ENCODE data around the gene SMIM35.
A peak's percentile ranks its signal among the peaks of the same experiment; 100 is the strongest.

SMIM35 gene

DNA sequence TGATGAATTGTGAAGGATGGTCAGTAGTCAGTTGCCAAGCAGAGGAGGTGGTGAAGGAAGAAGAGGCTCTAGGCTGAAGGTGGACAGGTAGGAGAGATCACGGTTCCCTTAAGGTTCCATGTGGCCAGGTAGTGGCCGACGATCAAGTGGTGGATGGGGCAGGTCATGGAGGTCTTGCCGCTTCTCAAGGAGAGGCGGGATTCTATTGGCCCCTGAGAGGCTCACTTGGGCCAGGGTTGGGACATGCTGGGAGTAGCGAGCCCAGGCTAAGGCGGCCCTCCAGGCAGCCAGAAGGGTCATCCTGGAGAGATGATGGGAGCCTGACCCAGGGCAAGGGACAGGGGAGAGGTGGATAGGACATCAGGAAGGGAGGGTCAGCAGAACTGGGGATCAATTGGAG is 30.8 kb downstream of the SMIM35 start:
- no peak for DNase-seq

DNA sequence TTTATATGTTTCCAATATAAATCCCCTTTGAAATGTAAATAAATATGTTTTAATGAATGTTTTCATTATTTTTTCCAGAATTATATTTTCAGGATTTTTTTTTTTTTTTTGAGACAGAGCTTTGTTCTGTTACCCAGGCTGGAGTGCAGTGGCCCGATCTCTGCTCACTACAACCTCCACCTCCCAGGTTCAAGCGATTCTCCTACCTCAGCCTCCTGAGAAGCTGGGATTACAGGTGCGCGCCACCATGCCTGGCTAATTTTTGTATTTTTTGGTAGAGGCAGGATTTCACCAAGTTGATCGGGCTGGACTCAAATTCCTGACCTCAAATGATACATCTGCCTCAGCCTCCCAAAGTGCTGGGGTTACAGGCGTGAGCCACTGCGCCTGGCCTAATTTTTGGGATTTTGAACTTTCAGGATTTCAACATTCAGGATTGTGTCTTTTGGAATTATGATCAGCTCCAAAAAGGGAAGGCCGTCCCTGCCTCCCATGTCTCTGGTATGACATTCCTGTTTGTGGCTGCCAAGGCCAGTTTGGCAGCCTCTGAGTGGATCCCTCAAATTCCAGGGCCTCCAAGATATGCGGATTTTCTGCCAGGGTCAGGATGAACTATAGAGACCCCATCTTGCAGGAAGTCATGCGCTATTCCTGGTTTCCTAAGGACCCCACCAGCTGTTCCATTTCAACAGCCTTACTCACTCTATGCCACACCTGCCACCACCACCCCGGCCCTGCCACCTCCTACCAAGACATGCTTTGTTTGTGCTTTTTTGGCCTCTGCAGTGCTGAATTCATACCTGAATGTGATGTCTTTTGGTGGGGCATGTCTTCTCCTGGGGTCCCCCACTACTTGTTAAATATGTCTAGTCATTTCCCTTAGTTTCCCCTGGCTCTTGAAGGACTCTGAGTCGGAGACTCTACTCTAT is 31.8 kb downstream of the SMIM35 start:
- DNase-seq = no peak

DNA sequence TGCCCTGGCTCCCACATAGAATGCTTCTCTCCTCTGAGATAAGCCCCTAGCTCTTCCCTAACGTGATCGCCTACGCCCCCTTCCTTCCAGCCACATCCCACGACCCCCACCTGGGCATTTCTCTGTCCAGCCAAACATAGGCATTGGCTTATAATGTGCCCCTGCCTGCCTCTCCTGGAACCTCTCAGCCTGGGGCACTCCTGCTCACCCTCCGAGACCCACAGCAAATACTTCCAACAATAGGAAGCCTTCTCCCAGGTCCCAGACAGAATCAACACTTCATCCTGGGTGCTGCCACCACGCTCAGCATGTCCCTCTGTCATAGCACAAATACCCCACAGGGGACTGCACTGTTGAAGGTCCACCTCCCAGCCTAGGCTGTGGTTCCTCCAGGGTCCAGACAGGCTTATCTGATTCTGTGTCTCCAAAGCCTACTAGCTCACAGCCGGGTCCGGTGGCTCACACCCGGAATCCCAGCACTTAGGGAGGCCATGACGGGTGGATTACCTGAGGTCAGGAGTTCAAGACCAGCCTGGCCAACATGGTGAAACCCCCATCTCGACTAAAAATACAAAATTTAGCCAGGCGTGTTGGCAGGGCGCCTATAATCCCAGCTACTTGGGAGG is 34.1 kb downstream of the SMIM35 start:
- DNase-seq = no peak

DNA sequence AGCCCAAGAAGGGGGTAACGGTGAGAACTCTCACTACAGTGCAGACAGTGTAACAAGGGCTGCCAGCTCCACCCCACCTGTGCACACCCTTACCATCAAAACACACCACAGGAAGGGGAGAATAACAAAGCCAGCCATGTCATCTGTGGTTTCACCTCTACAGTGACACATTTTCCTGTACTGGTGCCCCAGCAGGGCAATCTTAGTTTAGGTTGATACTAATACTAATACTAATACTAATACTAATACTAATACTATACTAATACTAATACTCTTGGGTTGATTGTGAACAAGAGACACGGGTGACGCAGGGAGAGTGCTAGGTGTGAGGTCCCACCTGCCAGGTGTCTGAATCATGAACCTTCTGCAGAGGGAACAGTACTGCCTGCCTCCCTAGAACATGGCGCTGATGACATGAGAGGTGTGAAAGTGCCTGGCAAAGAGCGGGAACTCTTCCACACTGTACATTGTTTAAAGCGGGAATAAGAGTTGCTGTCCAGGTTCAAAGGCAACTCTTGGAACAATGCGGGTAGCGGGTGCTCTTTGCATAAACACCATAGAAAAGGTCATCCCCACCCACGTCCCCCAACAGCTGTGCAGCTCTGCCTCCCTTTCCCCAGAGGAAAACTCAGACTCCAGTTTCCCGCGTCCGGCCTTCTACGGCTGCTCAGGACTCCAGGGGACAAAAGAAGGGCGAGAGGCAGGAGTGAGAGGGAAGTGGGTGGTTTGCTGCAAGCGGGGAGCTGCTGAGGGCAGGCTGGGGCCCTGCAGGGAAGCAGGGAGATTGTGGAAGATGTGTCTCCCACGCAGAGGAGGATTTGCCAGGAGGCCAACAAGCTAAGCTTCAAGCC is 34.9 kb downstream of the SMIM35 start:
- DNase-seq = no peak

DNA sequence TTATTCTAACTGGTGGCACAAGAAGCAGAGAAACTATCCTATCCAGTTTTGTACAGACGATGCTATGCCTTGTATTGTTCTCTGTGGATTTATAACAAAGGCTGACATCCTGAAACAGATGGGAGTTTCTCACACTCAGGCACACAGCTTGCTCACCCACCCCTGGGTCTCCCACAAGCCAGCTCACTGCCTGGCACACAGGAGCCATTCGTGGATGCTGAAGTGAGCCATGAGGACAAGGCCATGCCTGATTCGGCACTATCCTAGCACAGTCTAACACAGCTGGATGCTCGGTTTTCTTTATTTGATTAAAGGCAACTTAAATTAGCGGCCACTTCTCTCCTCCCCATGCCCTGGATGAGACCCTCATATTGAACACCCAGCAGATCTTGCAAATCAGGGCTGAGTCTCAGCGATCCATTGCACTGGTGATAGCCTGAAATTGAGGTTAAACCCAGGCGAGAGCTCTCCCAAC is 35.6 kb downstream of the SMIM35 start:
- DNase-seq = no peak

DNA sequence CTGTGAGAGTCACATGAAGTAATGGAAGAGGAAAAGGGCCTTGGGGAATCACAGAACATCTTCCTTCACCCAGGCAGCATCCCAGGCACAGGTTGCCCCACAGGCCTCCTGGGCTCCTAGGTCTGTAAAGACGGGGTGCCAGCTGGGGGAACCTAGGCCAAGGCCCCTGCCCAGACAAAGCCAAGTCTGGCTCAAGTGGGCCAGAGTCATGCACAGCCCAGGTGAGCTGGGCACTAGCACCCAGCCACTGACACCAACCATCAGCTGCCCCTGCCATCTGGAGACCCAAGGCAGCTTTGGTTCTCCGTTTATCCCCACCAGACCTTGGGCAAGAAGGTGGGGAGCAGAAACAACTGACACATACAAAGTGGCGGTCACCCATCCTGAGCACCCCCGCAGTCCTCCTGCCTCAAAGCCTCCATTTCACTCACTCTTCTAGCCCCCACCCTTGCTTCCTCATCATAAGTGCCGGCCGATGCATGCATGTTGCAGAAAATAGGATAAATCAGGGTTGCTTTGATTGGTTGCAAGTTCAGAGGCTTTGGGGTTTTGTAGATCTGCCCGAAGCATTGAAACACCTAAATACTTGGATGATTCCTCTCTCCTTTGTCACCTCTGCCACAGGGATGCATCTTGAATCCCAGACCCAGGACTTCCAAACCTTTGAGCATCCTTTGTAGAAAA is 36.4 kb downstream of the SMIM35 start:
- no peak for DNase-seq

DNA sequence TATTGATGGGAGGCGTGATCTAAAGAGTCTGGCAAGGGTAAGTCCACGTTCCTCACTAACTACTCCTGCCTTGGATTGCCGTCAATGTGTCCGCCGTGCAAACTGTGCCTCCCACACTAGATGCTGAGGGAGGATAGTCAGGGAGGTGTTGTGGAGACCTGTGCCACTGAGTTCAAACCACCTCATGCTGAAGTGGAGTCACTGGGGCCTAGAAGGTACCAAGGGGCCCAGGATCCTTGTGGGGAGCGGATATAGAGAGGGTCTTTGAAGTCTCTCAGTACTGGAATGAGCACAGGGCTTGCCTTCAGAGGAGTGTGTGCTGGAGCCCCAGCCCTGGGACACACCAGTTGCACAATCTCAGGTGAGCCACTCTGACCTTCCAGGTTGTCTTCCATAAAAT is 37.0 kb downstream of the SMIM35 start:
- DNase-seq = no peak

DNA sequence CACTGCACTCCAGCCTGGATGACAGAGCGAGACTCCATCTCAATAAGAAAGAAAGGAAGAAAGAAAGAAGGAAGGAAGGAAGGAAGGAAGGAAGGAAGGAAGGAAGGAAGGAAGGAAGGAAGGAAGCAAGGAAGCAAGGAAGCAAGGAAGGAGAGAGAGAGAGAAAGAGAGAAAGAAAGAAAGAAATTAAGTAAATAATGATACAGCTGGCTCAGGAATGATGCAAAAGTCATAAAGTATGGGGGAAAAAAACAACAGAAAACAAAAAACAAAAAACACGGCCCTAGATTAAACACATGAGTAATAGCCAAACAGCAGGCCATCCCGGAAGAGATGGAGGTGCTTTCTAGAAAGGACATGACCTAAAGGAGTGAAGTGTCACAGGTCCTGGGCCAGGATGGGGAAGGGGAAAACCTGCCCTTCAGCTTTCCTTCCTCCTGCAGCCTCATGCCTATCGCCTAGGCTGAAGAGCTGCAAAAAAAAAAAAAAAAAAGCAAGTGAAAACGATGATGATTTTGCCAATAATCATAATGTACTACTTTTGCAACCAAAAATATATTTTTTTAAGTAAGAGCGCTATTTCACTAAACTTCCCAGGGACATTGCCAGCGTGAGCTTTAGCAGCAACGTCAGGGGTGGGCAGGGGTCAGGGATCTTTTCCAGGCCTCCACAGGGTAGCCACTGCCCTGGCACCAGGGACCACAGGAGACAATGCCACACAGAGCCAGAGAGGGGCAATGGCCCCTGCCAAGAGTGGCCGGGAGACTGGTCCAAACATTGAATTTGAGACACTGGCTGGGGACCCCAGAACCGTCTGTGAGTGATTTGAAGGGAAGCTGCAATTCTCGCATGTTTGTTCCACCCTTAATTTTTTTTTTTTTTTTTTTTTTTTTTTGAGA is 38.0 kb downstream of the SMIM35 start:
- DNase-seq = no peak

DNA sequence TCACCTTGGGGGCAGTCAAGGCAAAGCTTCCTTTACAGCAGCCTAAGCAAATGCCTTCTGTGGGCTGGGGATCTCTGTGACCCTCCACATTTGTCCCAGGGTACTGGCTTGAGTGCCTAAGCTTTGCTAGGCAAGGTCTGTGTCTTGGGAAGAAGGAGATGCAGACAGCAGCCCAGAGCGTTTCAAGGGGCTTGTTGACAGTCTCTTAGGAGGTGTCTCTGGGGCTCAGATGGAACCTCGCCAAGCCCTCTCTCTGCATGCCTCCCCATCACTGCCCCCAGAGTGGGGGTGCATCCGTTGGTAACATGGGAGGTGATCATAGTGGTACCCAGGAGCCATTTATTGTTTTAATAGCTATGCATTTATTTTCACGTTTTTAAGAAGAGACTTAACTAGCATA is 39.0 kb downstream of the SMIM35 start:
- no peak for DNase-seq

DNA sequence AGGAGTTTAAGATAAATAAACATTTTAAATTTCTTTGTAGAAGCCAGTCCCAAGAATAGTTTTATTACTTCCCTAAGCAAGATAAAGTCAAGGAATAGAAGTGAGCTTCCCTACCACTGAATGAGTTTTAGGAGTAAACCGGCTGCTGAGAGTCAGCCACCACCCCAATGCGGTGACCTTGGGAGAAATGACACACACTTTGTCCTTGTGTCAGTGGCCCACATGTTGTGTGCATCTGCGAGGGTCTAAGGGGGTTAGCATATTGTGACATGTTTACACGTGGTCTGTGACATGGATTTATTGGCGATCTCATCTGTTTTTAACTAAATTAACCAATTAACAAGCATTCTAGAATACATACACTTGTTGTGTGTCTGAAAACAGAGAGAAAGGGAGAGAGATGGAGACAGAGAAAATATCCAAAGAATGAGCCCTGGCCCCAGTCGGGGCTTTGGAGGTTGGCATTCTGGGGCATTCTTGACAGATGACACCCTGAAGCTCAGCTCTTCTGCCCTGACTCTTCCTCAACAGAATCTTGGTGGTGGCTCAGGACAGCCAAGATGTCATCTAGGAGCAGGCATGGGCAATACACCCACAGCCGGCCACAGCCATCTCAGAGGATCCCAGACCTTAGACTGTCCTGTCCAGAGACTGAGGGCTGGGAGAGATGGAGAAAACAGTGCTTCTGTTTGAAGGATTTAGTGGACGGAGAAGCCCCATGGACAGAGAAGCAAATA is 39.6 kb downstream of the SMIM35 start:
- no peak for DNase-seq

DNA sequence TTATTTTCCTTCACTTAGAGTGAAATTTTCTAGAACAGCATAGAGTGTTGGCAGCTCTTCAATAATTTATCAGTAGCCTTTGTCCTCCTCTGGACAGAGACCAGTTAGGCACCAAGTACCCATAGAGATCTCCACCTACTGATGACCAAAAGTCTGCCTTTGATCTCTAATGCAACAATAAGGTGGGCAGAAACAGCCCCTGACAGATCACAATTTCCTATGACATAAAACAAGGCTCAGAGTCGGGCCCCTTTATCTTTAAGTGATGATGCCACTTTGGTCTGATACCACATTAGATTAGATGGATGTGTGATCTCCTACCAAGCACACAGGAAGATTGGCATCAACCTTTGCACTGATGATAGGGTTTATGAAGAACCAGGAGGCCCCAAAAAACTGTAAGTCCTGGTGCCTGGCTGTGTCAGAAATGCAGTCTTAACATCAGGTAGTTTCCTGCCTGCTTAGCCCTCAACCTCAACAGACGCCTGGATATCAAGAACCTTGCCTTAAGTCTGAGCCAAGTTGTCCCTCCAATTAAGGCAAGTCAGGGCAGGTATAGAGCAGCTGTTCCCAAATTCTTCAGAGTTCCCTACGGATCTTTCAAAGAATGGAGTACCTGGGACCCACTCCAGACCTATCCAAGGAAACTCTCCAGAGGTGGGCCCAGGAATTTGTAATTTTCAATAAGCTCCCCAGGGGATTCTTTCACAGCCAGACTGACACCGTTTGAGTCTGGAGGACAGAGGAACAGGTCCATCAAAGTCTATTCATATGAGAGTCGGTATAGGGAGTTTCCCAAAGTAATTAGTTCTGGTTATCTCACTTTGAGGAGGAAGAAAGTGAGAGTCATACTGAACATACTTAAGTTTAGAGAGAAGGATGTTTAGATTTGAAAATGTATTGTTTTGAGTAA is 40.5 kb downstream of the SMIM35 start:
- no peak for DNase-seq

DNA sequence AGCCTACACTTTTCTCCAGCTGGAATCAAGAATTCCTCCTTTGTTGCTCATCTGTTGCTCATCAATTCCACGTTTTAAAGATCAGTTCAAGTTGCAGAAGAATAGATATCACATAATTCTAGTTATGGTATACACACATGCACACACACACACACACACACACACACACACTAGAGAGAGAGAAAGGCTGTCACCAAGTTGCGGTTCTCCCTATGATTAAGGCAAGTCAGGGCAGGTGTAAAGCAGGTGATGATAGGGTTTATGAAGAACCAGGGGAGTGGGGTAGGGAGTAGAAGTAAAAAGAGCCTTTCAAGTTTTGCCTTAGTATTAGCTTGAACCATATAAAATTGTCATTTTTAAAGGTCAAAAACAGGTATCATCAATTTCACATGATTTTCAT is 41.6 kb downstream of the SMIM35 start:
- peak; percentile 55 for DNase-seq

DNA sequence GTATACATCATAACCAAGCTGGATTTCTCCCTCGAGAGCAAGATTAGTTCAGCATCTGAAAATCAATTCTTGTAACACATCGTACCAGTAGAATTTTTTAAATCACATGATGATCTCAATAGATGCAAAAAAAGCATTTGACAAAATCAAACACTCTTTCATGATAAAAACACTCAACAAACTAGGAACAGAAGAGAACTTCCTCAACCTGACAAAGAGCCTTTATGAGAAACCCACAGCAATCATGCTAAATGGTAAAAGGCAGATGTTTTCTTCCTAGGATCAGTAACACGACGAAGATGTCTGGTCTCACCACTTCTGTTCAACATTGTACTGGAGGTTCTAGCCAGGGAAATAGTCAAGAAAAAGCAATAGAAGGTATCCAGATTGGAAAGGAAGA is 44.0 kb downstream of the SMIM35 start:
- no peak for DNase-seq

DNA sequence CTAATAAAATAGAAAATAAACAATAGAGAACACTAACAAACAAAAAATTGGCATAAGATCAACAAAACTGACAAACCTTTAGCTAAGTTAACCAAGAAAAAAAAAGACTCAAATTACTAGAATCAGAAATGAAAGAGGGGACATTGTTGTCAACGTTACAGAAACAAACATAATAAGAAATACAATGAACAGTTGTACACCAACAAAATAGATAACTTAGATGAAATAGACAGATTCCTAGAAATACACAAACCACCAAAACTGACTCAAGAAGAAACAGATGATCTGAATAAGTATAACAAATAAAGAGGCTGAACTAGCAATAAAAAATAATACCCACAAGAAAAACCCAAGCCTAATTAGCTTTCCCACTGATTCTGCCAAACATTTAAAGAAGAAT is 44.6 kb downstream of the SMIM35 start:
- no peak for DNase-seq

DNA sequence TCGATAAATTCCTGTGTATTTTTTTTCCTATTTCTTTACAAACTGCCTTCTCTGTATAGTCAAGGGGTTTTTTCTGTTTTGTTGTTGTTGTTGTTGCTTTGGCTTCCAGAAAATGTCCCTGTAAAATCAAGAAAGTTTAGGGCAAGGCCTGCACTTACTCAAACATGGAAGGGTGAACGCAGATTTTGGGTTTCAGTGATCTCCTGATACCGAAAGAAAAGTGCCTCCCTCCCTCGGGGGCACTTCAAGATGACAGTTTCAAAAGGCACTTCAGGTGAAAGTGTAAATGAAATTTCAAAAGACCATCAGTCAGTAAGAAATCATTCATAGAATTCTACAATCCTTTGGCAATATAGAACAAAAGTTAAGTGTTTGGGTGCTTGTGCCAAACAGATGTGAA is 53.3 kb downstream of the SMIM35 start:
- DNase-seq = no peak

DNA sequence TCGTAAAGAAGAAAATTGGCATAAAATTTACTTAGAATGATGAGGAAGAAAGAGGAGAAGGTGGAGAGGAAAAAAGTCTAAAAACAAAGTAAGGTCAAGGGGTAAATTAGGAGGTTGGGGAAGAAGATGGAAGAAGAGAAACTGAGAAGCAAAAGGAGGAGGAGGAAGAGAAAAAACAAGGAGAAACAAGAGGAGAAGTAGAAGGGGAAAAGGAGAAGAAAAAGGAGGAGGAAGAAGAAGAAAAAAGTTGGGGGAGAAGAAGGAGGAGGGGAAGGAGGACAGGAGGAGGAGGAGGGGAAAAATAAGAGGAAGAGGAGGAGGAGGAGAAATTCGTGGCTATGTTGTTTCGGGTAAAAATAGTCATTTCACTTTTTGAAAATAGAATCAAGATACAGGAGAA is 58.1 kb downstream of the SMIM35 start:
- no peak for DNase-seq

DNA sequence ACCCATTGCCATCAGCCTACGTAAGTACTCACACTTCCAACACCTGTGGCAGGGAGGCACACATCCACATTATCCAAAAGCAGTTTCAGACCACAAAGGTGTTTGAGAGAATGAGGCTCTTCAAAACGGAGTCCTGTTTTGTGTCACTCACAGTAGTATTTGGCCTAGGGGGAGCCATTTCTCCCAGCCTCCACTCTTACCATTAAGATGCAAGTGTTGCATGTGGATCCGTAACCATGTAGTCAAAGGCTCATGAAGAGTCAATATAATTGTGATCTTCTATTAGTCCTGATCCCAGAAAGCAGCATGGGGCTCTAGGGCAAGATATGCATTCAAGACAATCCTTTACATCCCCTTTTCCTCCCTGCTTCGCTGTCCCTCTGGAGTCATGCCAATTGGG is 59.1 kb downstream of the SMIM35 start:
- DNase-seq = no peak

DNA sequence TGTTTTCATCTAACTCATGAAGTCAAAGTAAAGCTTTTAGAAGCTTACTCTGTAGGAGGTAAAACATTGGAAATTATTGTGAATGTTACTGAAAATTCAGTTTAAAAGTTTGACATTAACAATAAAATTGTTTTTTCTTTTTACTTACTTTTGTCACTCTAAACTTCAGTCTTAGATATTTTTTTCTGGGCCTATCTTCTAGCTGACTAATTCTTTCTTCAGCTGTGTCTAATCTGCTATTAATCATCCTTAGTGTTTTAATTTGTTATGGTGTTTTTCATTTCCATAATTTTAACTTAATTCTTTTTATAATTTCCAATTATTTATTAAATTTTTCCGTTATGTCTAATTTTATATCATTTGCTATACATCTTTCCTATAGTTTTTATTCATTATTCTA is 65.6 kb downstream of the SMIM35 start:
- DNase-seq = no peak

DNA sequence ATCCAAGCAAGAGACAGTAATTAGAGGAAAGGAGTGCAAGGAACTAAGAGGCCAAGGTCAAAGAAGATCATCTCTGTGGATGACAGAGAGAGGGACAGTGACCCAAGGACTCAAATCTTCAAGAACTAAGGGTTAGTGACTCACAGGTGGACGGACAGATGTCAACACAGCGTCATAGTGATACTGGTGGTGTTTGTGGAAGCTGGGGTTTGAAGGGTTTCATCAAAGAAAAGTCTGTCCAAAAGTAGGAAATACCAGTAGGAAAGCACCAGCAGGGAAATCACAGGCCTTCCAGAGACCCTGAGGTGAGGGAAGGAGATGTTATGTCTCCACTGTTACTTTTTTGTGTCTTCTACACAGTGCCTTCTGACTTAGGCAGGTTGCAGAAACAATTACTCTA is 68.4 kb downstream of the SMIM35 start:
- DNase-seq = no peak
